GM20000 (cell line): ENCODE measurements around the gene POFUT2.
"Not testable (repeated sequence)": the region's sequence is repeated elsewhere in the genome, so short reads cannot be mapped to it uniquely, and the experiment has no call there.

Experiments
- DNase-seq: peaks from one replicate; pipeline ENCODE4 v3.0.0; 2012; ENCODE audit warnings: low spot score
- CTCF ChIP-seq: IDR thresholded peaks from 2 replicates; pipeline ENCODE4 v1.5.1; 2012; ENCODE audit warnings: mild to moderate bottlenecking, control low read depth; ENCODE audit errors: extremely low read depth, missing control alignments

POFUT2 gene

GRCh38 chr21:45313015-45313414 lies 25.3 kb upstream of the POFUT2 start:
- TF ChIP-seq CTCF, result no peak
- DNase-seq, result no peak

- no peak for DNase-seq
- TF ChIP-seq CTCF, result no peak
Measured at GRCh38 chr21:45312296-45312695, 24.6 kb upstream of the POFUT2 start.

- TF ChIP-seq CTCF, result no peak
- no peak for DNase-seq
Measured at GRCh38 chr21:45310459-45310858, 22.8 kb upstream of the POFUT2 start.

- TF ChIP-seq CTCF, result no peak
- DNase-seq, result no peak
Measured at GRCh38 chr21:45309987-45310381, 22.3 kb upstream of the POFUT2 start.

- DNase-seq, result no peak
- peak; percentile 40 for TF ChIP-seq CTCF
Measured at GRCh38 chr21:45309069-45309986, 21.6 kb upstream of the POFUT2 start.

GRCh38 chr21:45308194-45309068 lies 20.7 kb upstream of the POFUT2 start:
- no peak for TF ChIP-seq CTCF
- no peak for DNase-seq

- not testable (repeated sequence) for DNase-seq
Measured at GRCh38 chr21:45307597-45308158, 20.0 kb upstream of the POFUT2 start.
